GM21528 (cell line): Measurements from ENCODE around the gene WDR33.
A peak's percentile ranks its signal among the peaks of the same experiment; 100 is the strongest.
"Not testable (repeated sequence)": the region's sequence is repeated elsewhere in the genome, so short reads cannot be mapped to it uniquely, and the experiment has no call there.

Source experiments
- ATAC-seq: cut with Tn5 transposase; IDR thresholded peaks from one replicate; pipeline ENCODE4 v1.9.1; 2021; ENCODE audit warnings: mild to moderate bottlenecking, moderate library complexity; ENCODE audit not compliant: unreplicated experiment, low FRiP score

Gene WDR33

DNA sequence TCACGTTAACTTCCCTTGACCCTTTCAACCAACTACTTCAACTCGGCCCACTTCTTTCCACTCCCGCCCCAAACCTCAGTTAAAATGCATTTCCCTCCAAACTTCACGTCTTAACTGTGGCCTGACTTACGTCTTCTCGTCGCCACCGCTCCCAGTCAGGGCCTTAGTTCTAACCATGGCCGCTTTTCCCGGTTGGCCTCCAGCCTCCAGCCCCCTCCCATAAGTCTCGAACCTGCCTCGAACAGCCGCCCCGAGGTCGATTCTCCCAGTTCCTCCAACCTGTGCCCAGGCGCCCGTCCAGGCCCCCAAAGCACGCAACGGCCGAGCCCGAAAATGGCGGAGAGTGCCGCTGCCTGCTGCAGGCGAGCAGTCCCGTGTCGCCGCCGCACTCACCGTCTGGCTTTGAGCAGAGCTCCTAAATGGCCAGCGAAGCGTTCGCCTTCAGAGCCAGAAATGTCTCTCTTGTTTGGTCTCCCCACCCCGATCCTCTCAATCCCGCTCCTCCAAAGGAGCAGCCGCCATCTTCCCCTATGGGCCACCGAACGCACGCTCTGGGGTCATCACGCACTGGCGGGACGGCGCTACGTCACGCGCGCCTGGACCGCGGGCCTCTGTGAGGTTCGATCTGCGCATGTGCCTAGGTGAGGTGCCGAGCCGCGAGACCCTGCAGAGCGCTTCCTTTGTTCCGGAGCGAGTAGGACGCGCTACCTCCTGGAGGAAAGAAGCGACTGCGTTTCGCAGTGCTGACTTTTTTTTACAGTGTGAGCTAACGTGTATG is at the start of gene WDR33:
TSS of gene WDR33 (minus strand) at position 553 of the 778 bp plus-strand sequence. CDS start 40,190 bp downstream, outside the sequence.
- peak; percentile 97 for ATAC-seq

DNA sequence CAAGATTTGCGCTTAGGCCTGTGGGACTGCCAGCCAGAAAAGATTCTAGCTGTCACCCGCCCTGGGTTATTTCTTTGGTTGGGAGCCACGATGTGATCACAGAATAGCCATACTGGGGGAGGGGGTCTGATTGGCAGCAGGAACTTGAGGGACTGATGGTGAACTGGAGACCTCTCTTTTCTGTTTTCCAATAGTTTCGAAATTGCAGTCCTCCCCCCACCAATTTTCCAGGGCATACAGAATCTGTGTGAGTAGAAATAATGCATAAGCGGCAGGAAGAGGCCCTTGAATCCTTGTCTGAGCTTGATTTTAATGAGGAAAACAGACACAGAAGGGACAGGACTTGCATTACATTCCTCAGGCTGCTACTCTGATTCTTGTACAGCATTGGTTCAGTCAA is 49.2 kb upstream of the WDR33 start:
- no peak for ATAC-seq

DNA sequence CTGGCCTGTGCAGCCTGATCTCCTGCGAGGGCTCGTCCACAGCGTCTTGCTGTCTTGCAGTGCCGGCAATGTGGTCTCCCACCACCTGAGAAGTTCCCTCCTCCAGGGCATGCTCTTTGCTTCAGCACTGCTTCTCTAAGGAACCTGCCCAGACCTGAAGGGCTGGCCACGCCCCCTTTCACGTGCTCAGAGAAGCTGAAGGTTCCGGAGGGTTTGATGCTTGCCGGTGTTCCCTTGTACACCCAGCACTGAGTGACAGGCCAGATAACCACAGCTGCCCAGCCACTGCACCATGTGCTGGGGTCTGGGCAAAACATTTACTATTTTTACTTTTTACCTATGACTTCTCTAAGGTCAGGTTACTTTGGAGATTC is 48.7 kb upstream of the WDR33 start:
- no peak for ATAC-seq

DNA sequence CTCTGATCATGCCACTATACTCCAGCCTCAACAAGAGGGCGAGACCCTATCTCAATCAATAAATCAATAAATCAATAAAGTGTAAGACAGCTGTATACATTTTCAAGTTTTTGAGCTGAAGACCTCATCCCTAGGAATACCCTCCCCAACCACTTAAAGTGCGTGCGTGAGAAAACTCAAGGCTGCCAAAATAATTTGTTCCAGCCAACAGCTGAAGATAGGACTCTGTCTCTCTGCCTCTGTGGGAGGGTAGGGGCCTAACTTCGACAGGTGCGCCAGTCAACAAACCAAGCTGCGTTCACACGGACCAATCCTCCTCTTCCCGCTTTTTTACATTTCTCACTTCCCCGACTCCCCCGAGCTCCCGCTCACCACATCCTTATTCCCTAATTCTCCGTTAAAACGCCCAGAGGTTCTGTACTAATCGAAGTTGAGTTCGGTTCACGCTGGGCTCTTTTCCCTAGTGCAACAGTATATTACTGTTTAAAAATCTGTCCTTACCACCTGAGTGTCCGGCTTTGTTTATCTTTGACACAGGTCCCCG is 46.4 kb upstream of the WDR33 start:
- ATAC-seq = peak; percentile 32

DNA sequence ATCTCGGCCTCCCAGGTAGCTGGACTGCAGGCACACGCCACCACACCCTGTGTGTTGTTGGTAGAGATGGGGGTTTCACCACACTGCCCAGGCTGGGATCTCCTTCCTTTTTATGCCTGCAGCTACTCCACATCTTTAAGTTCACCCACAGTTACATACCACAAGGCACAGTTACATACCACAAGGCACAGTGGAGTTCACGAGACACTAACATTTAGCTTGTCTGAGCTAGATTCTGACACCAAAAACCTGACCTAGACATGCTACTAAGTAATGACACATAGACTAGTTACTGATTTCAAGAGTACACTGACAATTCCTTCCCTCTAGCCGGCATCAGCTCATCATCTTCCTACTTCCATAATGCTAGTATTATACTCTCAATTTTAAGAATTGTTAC is 42.7 kb upstream of the WDR33 start:
- no peak for ATAC-seq

DNA sequence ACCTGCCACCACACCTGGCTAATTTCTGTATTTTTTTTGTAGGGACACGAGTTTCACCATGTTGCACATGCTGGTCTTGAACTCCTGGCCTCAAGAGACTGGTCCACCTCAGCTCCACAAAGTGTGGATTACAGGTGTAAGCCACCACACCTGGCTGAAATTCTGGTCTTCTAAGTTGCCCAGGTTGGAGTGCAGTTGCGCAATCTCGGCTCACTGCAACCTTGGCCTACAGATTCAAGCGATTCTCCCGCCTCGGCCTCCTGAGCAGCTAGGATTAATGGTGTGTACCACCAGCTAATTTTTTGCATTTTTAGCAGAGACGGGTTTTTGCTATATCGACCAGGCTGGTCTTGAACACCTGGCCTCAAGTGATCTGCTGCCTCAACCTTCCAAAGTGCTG is 41.4 kb upstream of the WDR33 start:
- ATAC-seq = no peak

DNA sequence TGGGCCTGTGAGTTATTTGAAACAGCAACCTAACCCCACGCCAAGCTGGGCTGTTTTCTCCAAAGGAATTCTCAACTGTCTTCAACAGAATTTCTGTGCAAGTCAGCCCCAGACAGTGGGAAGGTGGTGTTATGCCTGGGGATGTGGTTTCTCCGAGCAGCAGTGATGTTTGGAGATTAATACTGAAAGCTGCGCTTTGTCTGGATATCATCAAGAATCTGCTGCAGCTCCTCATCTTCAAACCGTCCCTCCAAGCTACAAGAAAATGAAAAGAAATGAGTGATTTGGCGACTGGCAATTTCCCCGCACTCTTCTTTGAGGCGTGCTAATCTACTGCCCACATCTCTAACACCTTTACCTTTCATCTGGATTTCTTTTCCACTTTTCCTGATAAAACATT is 37.0 kb upstream of the WDR33 start:
- no peak for ATAC-seq

DNA sequence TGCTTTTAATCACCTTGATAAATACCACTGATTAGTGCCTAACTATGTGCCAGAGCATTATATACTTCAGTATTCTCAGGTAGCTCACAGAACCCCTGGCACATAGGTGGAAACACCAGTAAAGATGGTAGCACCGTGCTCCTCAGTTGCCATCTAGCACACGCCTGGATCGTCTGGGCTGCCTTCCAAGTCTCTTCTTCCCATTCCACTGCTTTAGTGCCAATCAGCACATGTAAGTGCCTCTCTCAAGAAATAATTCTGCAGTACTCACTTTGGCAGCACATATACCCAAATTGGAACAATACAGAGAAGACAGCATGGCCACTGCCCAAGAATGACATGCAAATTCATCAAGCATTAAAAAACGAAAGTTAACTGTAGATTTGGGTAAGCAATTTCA is 34.0 kb upstream of the WDR33 start:
- no peak for ATAC-seq

DNA sequence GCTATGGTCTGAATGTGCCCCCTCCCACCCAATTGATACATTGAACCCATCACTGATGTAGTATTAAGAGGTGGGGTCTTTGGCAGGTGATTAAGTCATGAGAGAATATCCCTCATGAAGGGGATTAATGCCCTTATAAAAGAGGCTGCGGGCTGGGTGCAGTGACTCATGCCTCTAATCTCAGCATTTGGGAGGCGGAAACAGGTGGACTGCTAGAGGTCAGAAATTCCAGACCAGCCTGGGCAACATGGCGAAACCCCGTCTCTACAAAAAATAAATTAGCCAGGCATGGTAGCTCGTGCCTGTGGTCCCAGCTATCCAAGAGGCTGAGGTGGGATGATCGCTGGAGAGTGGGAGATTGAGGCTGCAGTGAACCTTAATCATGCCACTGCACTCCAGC is 32.7 kb upstream of the WDR33 start:
- ATAC-seq = no peak

DNA sequence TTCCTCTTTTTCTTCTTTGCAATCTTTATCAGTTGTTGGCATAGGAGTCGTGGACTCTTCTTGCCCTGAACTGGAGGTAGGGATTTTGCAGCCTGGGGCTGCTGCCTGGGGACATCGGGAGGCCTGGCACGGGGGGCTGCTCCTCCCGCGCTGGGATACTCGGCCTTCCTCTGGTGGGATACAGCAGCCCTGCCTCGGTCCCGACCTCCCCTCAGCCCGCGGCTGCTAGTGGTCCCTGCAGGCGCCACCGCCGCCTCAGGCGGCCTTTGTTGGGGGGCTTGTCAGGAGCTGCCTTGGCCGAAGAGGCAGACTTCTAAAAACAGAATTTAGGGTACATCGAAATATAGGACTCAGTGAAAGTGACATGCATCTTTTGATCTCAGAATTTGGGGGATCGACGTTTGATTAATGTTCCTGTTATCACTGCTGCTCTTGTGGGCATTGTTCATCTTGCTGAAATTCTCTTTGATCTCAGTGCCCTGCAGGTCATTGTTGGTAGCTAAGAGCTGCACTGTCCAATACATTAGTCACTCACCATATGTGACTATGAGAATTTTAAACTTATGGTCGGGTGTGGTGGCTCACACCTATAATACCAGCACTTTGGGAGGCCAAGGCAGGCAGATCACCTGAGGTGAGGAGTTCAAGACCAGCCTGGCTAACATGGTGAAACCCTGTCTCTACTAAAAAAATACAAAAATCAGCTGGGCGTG is 30.7 kb upstream of the WDR33 start:
- ATAC-seq = no peak

DNA sequence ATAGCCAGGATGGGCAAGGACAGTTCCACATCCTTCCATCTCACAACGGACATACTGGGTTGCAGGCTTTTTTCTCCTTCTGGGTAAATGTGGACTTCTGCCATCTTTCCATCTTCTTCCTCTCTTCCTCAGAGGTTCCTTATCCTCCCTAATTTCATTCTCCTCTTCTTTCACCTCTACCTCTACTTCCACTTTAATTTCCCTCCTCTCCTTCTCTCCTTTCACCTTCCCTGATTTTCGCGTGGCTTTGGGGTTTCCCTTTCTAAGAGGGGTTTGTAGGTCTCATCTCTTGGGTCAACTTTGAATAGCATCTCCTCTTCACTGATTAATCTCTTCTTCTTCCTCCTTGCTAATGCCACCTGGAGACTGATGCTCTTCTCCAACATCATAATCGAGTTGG is 29.9 kb upstream of the WDR33 start:
- ATAC-seq = no peak

DNA sequence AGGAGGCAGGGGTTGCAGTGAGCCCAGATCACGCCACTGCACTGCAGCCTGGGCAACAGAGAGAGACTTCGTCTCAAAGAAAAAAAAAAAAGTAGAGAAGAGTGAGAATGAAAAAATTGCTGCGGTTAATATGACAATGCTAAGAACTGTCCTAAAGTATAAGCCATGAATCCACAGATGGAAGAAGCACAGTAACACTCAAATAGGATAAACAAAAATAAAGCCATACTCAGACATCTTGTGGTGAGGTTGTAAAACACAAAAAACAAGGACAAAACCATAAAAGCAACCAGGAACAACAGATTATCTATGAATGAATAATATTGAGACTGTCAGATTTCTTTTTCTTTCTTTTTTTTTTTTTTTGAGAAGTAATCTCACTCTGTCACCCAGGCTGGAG is 24.0 kb upstream of the WDR33 start:
- no peak for ATAC-seq

DNA sequence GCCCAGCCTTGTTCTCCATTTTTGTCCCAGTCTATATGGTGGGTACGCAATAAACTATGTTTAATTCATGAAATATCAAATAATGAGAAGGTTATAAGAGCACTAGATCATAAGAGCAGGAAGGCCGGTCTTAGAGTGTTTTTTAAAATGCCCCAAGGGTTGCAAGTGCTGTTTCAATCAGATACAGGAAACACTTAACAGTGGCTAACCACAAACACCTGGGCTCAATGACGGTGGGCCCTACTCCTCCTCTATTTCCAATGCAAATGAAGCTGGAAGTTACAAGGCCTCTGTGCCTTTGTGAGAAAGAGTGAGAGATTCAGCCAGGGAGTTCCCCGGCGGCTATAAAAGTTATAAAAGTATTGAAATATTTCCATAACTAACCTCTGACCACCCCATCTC is 18.9 kb upstream of the WDR33 start:
- peak; percentile 97 for ATAC-seq

DNA sequence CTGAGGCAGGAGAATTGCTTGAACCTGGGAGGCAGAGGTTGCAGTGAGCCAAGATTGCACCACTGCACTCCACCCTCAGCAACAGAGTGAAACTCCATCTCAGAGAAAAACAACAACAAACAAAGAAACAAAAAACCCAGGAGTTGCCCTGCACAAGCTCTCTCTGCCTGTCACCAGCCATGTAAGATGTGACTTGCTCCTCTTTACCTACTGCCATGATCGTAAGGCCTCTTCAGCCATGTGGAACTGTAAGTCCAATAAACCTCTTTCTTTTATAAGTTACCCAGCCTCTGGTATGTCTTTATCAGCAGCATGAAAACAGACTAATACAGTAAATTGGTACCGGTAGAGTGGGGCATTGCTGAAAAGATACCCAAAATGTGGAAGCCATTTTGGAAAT is 15.7 kb upstream of the WDR33 start:
- not testable (repeated sequence) for ATAC-seq

DNA sequence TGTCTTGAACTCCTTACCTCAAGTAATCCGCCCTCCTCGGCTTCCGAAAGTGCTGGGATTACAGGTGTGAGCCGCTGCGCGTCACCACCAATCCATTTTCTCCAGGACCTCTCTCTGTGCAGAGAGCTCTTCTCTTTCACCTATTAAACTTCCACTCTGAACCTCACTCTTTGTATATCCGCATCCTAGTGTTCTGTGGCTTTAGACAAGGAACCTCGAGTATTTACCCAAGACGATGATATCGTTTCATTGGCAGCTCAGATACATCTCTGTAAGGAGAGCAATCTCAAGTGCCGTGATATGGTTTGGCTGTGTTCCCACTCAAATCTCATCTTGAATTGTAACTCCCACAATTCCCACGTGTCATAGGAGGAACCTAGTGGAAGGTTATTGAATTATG is 15.1 kb upstream of the WDR33 start:
- no peak for ATAC-seq

DNA sequence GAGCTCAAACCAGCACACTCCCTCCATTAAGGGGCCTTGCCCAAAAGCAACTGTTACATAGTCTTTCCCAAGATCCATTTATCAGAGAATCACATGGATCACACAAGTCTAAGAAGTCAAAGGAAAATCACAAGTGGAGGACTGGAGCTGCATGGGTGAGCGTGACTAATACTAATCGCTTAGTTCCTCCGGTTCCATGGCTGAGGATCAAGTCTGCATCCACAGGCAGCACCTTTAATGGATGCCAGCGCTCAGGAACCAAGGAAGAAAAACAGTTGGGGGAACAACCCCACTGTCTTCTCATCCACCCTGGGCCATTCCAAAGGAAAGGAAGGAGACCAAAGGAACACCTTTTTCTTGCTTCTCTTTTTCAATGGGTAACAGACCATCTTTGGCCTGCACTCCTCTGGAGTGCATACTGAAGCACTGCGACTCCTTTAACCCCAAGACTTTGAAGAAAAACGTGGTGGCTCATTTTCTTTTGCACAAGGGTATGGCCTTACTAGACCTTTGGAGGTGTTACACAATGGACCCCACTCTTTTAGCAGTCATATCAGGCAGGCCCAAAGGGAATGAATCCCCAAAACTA is 9.2 kb upstream of the WDR33 start:
- no peak for ATAC-seq

DNA sequence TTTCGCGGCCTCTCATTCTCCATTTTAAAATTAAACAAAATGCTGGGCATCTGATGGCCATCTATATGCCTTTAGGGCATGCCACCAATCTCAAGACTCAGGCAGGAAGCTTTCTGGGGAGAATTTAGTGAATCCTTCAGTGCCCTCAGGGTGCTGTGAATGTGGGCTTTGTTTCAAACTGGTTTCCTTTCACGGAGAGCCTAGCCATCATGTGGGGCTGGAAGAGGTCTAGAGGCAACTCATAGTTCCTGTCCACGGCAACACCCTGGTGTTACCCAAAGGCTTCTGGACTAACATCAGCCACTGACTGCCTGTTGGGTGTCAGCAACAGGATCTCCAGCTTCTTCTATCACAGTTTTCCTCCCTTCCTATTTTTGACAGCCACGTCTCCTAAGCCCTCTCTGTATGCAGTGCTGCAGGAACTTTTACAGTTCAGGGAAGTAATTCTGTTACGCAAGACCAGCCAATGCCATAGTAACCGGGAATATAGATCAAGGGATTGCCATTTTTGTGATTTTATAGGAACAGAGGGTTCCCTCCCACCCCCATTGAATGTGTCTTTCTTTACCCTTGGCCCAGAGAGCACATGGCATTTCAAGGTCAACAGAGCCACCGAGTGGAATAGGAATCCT is 7.9 kb upstream of the WDR33 start:
- no peak for ATAC-seq

DNA sequence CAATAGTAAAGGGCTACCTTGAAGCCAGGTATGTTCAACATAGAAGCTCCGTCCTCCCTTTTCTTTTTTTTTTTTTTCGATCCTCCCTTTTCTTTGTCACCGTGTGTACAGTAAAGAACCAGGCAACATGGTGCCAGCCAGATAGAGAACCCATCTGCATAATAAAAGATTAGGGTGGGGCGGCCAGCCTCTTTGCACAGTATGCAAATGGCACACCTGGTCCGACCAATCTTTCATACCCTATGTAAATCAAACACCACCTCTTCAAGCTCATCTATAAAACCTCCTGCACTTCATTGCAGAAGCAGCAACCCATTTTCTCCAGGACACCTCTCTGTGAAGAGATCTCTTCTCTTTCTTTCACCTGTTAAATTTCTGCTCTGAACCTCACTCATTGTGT is 7.3 kb upstream of the WDR33 start:
- no peak for ATAC-seq

DNA sequence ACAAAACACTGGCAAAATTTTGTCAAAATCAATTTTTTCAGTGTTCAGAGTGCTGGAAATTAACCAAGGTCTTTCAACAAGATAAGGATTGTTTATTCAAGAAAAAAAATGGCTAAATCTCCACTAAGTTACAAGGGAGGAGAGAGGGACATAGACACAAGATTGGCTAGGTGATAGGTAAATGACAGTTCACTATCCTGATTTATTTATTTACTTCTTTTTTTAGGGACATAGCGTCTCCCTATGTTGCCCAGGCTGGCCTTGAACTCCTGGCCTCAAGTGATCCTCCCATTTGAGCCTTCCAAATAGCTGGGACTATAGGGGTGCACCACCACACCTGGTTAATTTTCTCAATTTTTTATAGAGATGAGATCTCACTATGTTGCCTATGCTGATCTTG is 3.7 kb upstream of the WDR33 start:
- no peak for ATAC-seq

DNA sequence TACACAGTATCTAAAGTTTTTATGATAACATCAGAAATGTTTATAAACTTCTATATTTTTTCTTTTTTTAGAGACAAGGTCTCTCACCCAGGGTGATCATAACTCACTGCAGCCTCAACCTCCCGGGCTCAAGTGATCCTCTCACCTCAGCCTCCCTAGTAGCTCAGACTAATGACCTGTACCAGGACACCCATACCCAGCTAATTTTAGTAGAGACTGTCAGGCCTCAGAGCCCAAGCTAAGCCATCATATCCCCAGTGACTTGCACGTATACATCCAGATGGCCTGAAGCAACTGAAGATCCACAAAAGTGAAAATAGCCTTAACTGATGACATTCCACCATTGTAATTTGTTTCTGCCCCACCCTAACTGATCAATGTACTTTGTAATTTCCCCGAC is 1.5 kb upstream of the WDR33 start:
- ATAC-seq = not testable (repeated sequence)
